Left ventricle myocardium superior (tissue), 1 donor: ENCODE measurements around the gene MED17. TPM values are rescaled to one million over a fixed set of nuclear protein-coding genes. Genes with fewer than 3 reads are reported as not detected.
A peak's percentile ranks its signal among the peaks of the same experiment; 100 is the strongest.
"Not testable (repeated sequence)": the region's sequence is repeated elsewhere in the genome, so short reads cannot be mapped to it uniquely, and the experiment has no call there.

Source experiments
- ATAC-seq: fragments of 200-7000 bp; cut with Tn5 transposase; one replicate; pipeline ENCODE4 v1.9.1; 2020; ENCODE audit warnings: mild to moderate bottlenecking, moderate library complexity
- DNase-seq: peaks from one replicate; pipeline ENCODE4 v3.0.0-alpha.2; 2020
- intact Hi-C: fragments of 100-400 bp; cut with micrococcal nuclease; formaldehyde crosslinking; loops from one replicate; pipeline ENCODE4 v1.11.0; 2022
- long read RNA-seq: library from polyadenylated mRNA; unstranded; transcript quantifications from one replicate; pipeline ENCODE4 v2.0.0, GENCODE V29; 2021
- total RNA-seq: library from RNA; stranded (reverse); fragmentation: NEBNext Ultra II Directional; extraction: Animal tissue kit (Norgen Biotek cat#: 25700); gene quantifications from one replicate; pipeline ENCODE4 v1.2.1, GENCODE V29; 2021
- donor health status: DM: no; HTN: yes; CAD: no; lungs with severe emphysema.

Gene MED17, protein sequence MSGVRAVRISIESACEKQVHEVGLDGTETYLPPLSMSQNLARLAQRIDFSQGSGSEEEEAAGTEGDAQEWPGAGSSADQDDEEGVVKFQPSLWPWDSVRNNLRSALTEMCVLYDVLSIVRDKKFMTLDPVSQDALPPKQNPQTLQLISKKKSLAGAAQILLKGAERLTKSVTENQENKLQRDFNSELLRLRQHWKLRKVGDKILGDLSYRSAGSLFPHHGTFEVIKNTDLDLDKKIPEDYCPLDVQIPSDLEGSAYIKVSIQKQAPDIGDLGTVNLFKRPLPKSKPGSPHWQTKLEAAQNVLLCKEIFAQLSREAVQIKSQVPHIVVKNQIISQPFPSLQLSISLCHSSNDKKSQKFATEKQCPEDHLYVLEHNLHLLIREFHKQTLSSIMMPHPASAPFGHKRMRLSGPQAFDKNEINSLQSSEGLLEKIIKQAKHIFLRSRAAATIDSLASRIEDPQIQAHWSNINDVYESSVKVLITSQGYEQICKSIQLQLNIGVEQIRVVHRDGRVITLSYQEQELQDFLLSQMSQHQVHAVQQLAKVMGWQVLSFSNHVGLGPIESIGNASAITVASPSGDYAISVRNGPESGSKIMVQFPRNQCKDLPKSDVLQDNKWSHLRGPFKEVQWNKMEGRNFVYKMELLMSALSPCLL
- 20.3 TPM for total RNA-seq
- long read RNA-seq, full-length matches to known transcripts: 24 of 25 reads
- long read RNA-seq, partial matches to known transcripts: 0 of 25 reads
- long read RNA-seq, other reads (novel, unspliced or antisense): 1 of 25 reads

- intact Hi-C loops: loop anchor here (5.0 kb wide), 1 partner anchor 42 kb away; the partner anchor contains the start of genes C11orf54 and TAF1D
- ATAC-seq (peak; percentile 100), DNase-seq (peak; percentile 93)
These were observed at the start of gene MED17 for GRCh38 chr11:93784145-93784934. TSS of gene MED17 (plus strand) at chr11:93784282. CDS start at chr11:93784514, 232 bp downstream.

DNA sequence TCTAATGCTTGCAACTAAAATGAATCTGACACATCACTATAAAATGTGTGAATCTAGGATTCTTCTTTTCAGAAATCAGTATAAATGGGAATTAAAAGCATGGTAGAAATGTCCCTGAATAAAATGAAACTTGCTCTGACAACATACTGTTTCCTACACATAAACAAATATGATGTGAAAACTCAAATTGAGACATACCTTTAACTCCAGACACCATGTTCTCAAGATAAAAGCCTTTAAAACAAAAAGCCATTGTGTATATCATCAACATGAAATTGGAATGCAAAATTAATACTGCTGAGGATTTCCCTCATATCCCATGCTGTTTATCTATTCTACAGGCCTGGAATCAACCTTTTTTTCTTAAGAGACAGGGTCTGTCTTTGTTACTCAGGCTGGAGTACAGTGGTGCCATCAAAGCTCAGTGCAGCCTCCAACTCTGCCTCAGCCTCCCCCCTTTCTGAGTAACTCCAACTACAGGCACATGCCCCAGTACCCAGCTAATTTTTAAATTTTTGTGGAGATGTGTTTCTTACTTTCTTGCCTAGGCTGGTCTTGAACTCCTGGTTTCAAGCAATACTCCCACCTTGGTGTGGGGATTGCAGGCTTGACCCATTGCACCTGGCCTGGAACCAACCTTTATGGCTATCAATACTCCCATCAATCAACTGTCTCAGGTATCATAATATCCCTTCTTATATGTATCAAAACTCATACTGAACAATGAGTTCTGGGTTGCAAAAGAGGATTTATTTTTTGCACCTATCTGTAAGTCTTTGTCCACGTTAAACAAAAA lies 49.5 kb upstream of the MED17 start:
- intact Hi-C loops: no loop called here
- DNase-seq: no peak
- no peak for ATAC-seq

DNA sequence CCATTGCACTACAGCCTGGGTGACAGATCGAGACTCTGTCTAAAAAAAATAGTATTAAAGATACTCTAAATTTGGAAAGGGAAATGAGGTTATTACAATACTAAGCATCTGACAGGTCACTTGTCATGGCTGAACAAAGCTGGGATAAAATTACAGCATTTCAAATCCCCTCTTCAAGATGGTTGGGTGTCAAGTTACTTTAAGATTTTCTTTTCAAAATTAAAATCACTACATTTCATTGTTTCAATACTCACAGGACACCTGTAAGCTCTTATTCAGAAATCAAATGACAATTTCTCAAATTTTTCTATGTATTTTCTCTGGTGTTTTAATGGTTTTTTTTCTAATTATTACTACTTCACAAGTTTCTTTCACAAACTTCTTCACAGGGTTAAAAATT lies 48.5 kb upstream of the MED17 start:
- no peak for DNase-seq
- intact Hi-C loops: no loop called here
- no peak for ATAC-seq

DNA sequence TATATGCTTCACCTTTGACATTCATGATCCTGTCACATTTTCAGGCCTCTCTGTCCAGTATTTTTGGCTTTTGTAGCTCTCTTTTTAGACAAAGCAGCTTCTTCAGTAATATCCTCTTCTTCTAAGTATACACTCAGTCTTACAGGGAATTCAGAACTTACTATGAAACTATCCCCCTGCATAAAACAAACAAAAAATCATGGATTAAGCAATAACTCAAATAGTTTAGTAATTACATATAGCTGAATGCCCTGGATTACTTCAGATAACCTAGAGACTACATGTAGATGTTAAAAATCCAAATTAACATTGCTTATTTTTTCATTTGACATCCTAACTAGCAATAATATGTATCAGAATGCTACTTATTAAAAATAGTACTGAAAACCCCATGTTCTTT lies 48.0 kb upstream of the MED17 start:
- ATAC-seq (no peak), DNase-seq (no peak)
- intact Hi-C loops: no loop called here

- DNase-seq (no peak), ATAC-seq (no peak)
- intact Hi-C loops: no loop called here
These were observed 46.0 kb upstream of the MED17 start for GRCh38 chr11:93737904-93738612.

DNA sequence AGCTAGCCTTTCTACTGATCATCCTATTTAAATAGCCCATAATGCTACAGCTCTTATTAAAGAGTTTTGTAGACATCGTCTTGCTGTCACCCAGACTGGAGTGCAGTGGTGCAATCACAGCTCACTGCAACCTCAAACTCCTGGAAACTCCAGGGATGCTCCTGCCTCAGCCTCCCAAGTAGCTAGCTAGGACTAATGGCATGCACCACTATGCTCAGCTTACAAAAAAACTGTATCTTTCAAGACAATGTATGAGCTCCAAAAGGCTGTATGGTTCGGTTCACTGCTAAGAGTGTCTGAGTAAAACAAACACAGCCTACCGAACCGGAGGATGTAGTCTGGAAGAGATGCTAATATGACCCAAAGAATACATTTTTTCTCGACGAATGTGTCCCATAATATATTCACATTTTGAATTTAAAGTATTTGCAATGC lies 45.4 kb upstream of the MED17 start:
- no peak for DNase-seq
- intact Hi-C loops: no loop called here
- no peak for ATAC-seq

- no peak for ATAC-seq
- DNase-seq: no peak
These were observed 43.9 kb upstream of the MED17 start for GRCh38 chr11:93740031-93740729.

DNA sequence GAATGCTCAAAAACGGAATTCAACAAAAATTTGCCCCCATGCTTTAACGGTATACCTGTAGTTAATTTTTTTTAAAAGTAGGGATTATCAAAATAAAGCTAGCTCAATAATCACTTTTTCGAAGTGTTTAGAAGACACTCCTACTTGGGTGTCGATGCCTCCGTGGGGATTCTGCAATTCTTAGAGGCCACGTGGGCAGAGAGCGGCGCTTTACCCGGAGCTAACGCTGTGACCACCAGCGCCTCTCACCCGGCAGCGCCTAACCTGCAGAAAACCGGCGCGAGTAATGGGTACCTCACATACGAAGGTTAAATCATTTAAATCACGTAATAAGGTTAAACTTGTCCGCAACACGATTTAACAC lies 43.4 kb upstream of the MED17 start:
- intact Hi-C loops: loop anchor here (5.0 kb wide), 1 partner anchor 42 kb away; the partner anchor contains the start of gene MED17
- peak; percentile 66 for ATAC-seq
- peak; percentile 67 for DNase-seq

More at GRCh38 chr11:93740031-93740729, 43.9 kb upstream of the MED17 start:
- intact Hi-C loops: loop anchor here (5.0 kb wide), 1 partner anchor 42 kb away; the partner anchor contains the start of gene MED17

DNA sequence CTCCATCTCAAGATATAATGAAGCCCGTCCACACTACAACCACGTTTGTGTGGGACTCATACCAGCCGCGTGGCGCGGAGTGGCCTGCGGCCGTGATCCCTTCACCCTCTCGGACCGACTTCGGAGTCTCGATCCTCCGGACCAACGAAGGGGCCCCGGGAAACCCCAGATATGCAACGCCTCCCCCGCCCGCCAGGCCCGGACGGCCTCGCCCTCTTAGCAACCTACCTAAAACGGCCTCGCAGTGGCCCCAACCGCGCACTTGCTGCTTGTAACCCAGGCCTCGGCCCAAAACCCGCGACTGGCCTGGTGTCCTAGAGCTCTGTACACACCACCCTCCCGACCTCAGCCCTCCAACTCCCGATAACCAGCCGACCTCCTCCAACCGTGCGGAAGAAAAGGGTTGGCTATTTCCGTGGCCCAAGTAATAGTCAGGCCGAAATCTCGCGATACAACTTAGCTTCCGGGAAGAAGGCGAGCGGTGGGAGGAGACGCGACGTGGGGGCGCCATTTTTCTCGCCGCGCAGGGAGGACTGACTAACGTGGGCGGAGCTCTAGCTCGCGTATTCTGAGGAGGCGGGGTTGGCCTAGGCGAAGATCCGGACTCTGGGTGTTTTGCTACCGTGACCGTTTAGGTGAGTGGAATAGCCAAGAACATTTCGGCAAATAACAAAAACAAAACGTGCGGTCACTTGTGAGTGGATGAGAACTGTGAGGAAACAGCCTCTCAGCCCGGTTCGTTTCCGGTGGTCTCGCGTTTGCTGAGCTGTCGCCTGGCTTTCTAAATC lies 42.8 kb upstream of the MED17 start, which contains the start of the genes C11orf54 and TAF1D:
C11orf54 (plus strand) TSS at position 579 of the 788 bp plus-strand sequence. CDS start 5,722 bp downstream, outside the sequence.
TAF1D (minus strand) TSS at position 402 of the 788 bp plus-strand sequence. CDS start 2,191 bp downstream, outside the sequence.
- ATAC-seq (peak; percentile 97), DNase-seq (peak; percentile 97)
- intact Hi-C loops: loop anchor here (5.0 kb wide), 1 partner anchor 41 kb away; the partner anchor contains the start of gene MED17

DNA sequence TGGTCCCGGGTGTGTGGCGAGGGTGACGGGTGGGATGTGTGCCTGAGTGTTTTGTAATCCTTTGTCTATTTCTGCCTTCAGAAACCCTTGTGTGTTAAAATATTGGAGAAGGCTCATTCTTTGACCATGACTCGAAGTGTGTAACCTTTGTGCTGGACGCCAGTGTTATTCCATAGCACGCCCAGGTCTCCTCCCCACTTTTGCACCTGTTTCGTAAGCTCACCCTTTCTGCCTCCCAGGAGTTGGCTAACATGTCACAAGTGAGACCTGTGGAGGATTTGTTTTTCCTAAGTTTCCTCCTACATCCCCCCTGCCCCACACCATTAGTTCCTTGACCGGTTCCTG lies 42.2 kb upstream of the MED17 start:
- DNase-seq: no peak
- intact Hi-C loops: loop anchor here (5.0 kb wide), 1 partner anchor 40 kb away; the partner anchor contains the start of gene MED17
- ATAC-seq: peak; percentile 56

DNA sequence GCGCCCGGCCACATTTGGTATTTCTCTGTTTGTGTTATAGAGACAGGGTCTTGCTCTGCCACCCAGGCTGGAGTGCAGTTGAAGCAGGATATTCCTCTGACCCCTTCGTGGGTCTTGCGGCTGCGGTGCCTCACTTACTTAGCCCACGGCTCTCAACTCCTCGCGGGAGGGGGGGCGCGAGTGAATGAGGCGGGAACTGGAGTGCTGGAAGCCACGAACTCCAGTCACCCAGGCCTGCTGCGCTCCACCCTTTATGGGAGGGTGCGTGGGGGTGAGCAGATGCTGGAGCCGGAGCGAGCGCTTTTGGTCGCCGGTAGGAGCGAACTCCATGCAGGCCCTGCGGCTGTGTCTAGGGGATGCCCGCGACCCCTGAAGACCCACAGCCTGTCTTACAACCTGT lies 40.8 kb upstream of the MED17 start:
- ATAC-seq (no peak), DNase-seq (peak; percentile 32)
- intact Hi-C loops: loop anchor here (5.0 kb wide), 1 partner anchor 39 kb away; the partner anchor contains the start of gene MED17

DNA sequence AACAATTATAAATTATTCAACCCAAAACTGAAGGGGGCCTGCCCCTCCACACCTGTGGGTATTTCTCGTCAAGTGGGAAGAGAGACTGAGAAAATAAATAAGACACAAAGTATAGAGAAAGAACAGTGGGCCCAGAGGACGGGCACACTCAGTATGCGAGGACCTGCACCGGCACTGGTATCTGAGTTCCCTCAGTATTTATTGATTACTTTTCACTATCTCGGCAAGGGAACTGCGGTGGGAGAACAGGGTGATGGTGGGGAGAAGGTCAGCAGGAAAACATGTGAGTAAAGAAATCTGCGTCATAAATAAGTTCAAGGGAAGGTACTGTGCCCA lies 39.4 kb upstream of the MED17 start:
- no peak for ATAC-seq
- intact Hi-C loops: loop anchor here (5.0 kb wide), 1 partner anchor 38 kb away; the partner anchor contains the start of gene MED17
- DNase-seq: no peak

- DNase-seq, ATAC-seq, intact Hi-C loops: not testable (repeated sequence)
These were observed 38.9 kb upstream of the MED17 start for GRCh38 chr11:93745005-93745755.

- no peak for ATAC-seq
- no peak for DNase-seq
- intact Hi-C loops: no loop called here
These were observed 38.0 kb upstream of the MED17 start for GRCh38 chr11:93746101-93746500.

- intact Hi-C loops: no loop called here
- ATAC-seq: no peak
- no peak for DNase-seq
These were observed 37.0 kb upstream of the MED17 start for GRCh38 chr11:93747122-93747521.

DNA sequence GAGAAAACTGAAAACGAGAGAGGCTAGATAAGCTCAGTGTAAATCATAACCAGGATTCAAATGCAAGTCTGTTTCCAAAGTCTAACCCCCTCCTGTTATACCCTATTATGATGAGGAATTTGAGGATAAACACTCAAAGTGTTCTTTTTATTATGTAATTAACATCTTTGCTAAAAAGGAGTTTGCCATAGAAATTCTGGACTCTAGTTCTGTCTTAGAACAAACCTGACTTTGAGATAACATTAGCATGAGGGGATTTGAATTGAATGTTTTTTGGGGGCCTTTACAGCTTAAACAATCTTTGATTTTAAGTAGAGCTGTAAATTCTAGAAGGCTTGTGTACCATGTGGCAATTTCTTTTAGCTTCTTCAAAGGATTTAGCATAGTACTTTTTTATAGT lies 33.1 kb upstream of the MED17 start:
- DNase-seq (no peak), ATAC-seq (no peak)

More for the DNA sequence above, 33.1 kb upstream of the MED17 start:
- intact Hi-C loops: no loop called here
